GM21381 (cell line): ENCODE data around the gene OSER1.

Experiments used
- ATAC-seq: cut with Tn5 transposase; IDR thresholded peaks from one replicate; pipeline ENCODE4 v1.9.1; 2021; ENCODE audit warnings: mild to moderate bottlenecking, moderate library complexity; ENCODE audit not compliant: unreplicated experiment

OSER1 gene

DNA sequence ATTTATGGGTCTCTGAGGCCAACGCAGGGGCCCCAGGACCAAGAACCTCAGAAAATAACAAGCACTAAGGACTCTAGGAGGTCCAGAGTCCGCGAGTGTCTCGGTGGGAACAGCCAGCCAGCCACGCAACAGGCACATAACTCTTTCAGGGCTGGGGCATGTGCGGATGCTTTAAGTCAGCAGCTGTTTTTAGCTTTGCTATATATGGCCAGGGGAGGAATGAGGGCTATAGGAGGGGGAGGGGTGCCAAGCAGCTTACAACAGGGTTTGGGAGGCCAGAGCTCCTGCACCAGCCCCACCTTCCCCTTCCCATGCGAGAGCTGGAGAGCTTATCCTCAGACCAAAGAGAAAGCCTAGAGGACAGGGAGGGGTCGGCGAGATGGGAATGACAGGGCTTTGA, 29.8 kb downstream of the OSER1 start:
- no peak for ATAC-seq

DNA sequence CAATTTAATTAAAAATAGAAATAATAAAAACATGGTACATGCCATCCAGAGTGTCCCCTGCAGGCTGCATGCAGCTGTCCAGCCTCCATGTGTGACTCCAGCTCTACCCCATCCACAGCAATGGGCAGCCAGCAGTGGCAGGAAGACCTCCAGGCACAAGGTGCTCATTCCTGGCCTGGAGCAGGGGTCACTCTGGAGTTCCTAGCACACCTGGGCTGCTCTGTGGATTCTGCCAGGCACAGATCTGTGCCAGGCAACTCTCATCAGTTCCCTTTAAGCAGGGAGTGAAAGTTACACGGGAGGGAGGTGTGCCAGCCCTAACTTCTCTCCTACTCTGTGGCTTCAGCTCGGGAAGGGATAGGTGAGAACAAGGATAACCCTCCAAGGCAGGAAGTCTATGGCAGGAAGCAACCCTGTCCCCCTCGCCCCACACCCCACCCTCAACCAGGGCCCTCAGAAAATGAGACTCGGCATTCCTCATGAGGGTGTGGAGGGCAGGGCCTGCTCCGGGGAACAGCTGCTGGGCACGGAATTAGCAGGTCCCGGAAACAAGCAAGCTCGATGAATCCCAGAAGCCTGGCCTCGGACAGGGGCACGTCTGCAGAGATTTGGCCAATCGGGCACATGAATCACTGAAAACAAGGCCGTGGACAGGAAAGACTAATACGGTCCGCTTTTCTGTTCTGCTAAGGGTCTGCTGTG, 33.6 kb downstream of the OSER1 start:
- no peak for ATAC-seq

DNA sequence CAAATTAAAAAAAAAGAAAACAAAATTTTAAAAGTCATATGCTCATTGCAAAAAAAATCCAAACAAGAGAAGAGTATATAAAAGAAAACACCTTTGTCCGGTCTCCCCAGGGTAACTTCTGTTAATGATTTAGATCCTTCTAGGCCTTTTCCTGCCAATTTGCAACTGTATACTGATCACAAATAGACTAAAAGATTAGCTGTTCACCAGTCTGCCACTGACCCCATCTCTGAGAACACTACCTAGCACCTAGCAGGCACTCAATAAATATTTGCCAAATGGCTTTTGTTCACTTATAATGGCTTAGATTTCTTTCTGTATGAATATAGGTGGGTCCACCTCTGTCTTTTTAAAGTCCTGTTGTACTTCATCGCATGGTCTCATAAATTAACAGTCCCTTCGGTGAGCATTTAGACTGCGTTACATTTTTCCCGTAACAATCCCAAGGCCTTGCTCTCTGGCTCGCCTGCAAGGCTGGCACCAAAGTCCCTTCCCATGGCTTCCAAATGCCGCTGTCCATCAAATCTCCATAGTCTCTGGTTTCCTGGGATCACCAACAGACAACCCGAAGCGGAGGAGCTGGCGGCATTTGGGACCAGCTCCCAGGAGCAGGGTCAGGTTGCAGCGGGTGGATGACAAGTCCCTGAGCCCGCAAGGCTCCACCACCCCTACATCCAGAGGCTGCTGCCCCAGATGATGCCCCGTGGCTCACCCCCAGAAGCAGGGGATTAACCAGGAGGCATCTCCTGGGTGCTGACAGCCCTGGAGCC, 35.4 kb downstream of the OSER1 start:
- ATAC-seq: no peak

DNA sequence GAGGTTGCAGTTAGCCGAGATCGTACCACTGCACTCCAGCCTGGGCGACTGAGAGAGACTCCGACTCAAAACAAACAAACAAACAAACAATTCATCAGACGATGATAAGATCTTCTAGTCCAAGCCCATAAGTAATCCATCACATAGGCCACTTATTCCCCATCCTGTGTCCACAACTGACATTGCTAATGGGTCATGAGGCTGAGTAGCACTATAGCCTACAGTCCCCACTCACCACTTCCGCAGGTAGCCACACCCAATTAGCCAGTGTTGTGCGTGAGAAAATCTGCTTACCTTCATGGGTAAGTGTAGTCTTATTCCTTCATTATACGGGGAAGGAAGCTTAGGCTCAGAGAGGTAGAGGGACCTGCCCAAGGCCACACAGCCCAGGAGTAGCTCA, 36.7 kb downstream of the OSER1 start:
- no peak for ATAC-seq

DNA sequence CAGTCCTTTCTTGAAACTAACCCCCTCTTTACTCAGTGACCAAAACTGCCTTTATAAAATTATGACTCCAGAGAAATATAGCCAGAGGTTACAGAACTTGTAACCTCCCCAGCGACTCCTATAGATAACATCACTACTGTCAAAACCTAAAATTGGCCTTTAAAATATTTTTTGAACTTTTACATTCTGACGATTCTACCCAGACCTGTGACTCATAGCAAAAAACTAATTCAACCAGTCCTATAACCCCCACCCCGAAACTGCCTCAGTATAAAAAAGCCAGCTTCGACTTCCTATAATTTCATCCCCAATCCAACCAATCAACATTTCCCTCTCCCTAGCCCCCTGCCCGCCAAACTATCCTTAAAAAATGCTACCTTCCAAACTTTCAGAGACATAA, 37.5 kb downstream of the OSER1 start:
- ATAC-seq: no peak

DNA sequence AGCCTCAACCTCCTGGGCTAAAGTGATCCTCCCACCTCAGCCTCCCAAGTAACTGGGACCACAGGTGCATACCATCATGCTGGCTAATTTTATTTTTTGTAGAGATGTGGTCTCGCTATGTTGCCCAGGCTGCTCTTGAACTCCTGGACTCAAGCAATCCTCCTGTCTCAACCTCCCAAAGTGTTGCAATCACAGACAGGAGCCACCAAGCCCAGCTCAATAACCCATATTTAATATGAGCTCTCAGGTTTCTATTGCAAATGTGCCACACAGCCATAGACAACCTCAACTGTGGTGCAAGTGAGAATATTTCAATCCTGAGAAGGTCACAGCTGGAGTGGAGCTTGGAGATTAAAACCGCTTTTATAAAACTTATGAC, 38.0 kb downstream of the OSER1 start:
- no peak for ATAC-seq

DNA sequence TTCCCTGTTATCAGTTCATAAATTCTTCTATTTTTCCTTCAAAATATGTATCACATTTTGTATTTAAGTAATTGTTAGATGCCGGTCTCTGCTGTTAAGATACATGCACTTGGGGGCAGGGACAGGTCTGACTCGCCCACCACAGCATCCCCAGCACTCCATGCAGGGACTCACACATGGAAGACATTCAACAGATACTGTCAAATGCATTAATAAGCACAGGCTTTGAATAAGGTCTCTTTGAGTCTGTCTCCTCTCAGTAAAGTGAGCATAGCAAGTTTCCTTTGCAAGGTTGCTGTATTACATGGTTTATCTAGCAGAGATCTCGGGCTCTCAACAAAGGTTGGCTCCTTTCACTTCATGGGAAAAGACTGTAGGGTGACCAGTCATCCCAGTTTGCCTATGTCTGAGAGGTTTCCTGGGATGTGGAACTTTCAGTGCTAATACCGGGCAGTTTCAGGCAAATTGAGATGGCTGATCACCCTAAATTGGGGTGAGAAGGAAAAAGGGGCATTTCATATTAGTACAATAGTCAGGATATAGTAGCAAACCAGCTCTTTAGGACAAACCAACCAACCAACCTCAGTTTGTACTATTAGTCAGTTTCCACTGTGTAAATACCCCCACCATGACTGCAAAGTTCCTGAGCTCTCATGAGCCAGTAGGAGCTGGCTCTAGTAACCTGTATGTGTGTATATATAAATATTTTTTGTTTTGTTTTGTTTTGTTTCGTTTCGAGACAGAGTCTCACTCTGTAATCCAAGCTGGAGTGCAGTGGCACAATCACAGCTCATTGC, 38.6 kb downstream of the OSER1 start:
- ATAC-seq: no peak

DNA sequence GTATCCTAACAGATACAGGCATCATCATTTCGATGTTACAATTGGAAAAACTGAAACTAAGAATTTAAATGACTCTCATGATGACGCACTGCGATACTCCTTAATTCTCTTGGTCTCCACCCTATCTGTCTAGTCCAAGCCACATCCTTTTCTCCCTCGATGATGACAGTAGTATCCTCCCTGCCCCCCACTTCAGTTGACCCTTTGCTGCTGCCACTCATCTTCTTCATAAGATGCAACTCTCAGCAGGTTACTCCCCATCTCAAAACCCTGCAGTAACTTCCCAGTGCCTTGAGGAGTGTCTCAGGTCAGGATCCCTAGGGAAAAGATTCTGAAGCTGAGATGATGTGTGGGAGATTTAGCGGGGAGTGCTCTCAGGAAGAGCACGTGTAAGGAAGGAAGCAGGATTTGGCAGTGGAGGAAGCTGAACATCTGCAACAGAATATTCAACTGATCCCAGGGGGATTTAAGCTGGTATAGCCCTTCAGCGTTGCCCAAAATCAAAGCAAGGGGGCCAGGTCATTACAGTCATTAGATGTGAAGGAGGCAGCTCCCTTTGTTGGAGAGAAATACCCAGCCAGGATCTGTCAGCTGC, 39.7 kb downstream of the OSER1 start:
- ATAC-seq: no peak

DNA sequence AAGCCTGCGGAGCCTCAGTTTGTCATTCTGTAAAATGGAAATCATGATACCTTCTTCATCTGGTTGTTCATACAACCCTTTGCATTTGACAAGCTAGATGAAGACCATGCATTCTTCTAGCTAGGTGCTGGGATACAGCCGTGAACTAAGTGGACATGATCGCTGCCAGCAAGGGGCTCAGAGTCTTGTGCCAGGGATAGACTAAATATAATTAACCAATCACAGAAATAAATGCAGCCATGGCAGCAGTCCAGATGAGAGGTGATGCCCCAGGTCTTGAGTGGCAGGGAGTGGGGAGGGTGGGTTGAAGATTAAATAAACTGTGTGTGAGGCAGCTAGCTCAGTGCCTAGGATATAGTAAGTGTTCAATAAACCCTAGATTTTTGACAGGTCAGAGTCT, 42.8 kb downstream of the OSER1 start:
- no peak for ATAC-seq

DNA sequence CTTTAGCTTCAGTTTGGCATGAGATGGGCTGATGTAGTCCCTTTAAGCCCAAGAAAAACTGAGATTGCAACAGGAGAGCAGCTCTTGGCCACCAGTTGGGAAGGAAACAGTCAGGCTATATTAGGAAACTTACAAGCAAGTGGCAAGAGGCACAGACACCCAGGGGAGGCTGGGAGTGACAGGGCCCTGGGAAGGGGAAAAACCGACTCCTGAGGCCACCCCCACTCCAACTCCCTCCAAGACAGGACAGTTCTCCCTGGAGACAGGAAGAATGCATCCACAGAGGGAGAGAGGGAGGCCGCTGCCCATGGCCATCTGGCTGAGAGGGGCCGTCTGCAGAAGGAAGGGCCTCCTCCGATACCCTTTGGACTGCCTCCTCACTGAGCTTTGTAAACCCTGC, 44.1 kb downstream of the OSER1 start:
- ATAC-seq: no peak

DNA sequence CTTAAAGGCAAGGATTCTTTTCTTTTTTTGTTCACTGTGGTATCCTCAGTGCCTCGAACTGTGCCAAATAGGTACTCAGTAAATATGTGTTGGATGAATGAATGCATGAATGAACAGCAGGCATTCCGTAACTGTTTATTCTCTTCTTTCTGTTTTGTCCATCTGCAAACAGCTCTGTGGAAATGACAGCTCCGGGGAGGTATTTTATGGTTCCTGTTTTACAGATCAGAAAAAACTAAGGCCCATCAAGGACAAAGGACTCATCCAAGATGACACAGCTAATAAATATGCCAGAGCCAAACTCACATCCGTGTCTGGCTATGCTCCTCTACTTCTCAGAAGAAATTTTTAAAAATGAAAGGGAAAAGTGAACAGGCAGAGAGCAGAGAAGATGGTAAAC, 44.6 kb downstream of the OSER1 start:
- no peak for ATAC-seq

DNA sequence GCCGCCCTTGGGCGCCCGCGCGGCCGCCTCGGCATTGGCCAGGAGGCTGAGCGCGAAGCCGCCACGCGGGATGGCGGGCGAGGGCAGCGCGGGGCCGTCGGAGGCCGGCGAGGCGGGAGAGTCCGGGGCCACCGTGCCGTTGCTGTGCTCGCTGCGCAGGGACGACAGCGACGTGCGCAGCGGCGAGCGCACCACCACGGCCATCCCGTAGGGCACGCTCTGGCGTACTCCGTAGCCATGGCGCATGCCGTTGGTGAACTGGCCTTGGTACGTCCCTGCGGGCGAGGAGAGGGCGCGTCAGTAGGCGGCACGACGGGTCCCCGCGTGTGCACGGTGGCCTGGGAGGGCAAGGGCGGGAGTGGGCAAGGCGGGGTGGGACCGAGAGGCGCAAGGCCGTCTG, 50.4 kb downstream of the OSER1 start:
- ATAC-seq: no peak

DNA sequence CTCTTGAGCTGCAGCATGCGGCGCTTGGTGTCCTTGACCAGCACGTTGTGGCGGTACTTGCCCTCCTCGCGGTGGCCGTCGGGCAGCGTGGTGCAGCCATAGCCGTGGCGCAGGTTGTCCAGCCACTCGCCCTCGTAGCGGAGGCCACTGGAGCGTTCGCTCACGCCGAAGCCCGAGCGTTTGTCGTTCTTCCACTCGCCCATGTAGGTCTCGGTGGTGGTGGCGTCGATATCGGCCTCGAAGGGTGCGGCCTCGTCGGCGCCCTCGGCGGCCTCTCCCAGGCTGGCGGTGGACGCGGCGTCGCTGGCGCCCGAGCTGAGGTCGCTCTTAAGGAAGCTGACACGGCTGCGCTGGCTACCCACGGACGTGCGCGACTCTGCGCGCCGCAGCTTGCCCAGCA, 50.9 kb downstream of the OSER1 start:
- no peak for ATAC-seq

DNA sequence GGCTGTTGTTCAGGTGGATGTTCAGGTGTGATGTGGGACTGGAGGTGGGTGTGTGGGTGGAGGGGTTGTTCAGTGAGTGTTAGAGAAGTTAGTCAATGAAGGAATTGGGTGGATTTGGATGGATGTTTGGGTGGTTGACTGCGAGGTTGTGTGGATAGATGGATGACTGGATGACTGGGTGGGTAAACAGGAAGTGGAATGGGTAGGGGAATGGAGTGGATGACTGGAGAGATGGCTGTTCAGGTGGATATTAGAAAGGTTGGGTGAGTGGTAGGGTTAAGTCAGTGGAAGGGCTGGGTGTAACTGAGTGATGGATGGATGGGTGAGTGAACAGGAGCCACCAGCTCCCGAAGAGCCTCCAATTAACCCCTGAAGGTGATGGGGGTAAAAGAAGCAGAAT, 51.4 kb downstream of the OSER1 start:
- ATAC-seq: no peak

DNA sequence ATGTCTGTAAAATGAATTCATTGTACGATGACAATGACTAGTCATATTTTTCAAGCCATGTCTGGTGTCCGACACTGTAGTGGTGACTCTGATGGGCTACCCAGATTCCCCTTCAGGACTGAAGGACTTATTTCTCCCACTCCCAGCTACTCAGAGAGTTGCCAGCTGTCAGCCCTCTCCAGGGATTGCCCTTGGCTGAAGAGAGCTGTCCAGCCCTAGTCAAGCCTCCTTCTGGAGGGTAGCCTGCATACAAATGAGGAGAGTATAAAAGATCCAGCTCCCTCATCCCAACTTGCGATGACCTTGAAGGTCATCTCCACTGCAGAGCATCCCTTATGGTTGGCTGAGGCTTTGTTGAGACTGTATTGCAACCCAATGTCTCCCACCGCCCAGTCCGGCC, 53.5 kb downstream of the OSER1 start:
- no peak for ATAC-seq

DNA sequence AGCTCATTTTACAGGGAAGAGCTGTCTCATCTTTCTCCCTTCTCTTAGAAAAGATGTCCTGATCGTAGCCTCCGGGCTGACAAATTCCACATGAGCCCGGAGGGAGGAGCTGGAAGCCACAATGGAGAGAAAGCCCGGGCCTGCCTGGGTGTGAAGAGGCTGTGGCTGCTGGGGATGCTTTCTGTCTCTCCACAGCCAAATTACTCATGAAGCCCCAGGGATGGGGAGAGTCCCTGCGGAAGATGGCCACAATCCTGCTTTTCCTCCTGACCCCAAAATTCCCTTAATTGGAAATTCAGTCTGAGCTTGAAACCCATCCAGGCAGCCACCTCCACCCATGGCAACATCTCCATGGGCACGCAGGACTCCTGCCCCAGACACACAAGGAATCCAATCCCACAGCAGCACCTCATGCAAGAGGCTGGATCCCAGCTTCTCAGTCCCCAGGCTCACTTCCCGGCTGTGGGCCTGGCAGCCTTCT, 56.0 kb downstream of the OSER1 start:
- no peak for ATAC-seq

DNA sequence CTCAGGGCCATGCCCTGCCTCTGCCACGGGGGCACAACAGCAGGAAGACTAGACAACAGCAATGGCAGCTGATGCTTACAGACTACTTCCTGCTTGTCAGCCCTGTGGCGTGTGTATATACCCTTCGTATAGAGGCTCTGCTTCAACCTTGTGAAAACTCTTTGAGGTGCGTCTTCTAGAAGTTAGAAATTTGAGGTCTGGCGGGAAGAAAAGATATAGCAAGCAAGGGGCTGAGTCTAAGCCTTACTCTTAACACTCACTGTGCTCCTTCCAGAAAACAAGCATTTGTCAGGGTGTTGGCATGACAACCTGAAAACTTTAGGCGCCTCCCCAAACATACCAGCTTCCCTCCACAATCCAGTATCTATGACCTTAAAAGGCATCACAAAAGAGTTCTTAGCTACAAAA, 56.9 kb downstream of the OSER1 start:
- no peak for ATAC-seq

DNA sequence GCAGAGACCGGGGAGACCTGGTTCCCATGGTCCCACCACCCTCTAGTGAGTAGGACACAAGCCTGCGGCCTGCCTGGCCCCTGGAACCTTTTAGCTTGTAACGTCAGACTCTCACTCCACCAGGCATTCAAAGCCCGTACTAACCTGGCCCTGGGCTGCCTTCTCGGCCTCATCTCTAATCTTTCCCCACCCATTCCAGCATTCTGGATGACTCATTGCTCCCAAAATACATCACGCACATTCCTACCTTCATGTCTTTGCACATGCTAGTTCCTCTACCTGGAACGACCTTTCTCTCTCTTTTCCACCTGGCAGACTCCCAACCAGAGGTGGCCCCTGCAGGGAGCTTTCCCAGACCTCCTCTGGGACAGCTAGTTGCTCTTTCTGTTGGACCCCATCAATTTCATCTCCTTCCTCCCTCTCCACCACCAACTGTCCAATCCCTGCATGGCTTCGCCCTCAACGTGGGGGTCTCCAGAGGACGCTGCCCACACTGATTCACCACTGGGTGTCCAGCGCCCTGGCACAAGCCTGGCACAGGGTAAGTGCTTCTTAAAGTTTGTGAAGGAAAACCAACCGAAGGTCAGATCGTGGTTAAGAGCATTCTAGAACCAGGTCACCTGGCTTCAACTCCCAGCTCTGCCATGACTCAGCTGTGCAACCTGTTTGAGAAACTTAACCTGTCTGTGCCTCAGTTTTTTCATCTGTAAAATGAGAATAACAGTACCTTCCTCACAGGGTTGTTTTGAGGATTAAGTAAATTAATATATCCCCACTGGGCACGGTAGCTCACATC, 58.8 kb downstream of the OSER1 start:
- ATAC-seq: no peak

DNA sequence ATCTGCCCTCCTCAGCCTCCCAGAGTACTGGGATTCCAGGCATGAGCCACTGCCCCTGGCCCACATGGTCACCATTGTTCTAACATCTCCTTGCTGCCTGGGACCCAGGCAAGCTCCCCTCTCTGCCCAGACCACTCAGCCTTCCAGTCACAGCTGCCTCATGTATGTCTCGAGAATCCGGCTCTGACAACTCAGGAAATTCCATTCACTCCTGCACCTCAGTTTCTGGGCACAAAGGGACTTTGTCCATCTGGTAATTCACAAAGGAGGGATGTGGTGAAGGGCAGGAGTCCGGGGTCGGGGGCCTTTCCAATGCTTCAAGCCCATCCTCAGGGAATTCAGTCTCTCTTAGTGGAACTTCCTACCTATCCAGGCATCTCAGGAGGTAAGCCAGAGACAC, 64.3 kb downstream of the OSER1 start:
- ATAC-seq: no peak
